Neutrophil (primary cell): ENCODE results near the gene FAM174A.
"Not testable (repeated sequence)": the region's sequence is repeated elsewhere in the genome, so short reads cannot be mapped to it uniquely, and the experiment has no call there.

Source experiments
- H3K27ac ChIP-seq: fragments of 200-600 bp; sonication (generic); 2 replicates; pipeline ENCODE4 v1.5.1; 2016; ENCODE audit warnings: mild to moderate bottlenecking, moderate library complexity
- H3K27me3 ChIP-seq: fragments of 200-600 bp; sonication (generic); 2 replicates; pipeline ENCODE4 v1.6.0; 2016; ENCODE audit warnings: mild to moderate bottlenecking
- H3K36me3 ChIP-seq: fragments of 200-600 bp; sonication (generic); 2 replicates; pipeline ENCODE4 v1.5.1; 2017
- H3K4me1 ChIP-seq, 2 experiments: fragments of 200-600 bp in 1 of 2; sonication (generic) in 1 of 2; 1 replicate in 1 of 2; 2 replicates in 1 of 2; pipeline versions ENCODE4 v1.5.1 to v1.6.1; 2013 to 2016; ENCODE audit warnings: low read depth in 1 of 2, low read length in 1 of 2, mild to moderate bottlenecking in 1 of 2, moderate library complexity in 1 of 2; ENCODE audit not compliant: control insufficient read depth in 1 of 2, insufficient read depth in 1 of 2
- H3K4me3 ChIP-seq, 2 experiments: fragments of 200-600 bp in 1 of 2; sonication (generic) in 1 of 2; 1 replicate in 1 of 2; 2 replicates in 1 of 2; pipeline ENCODE4 v1.5.1; 2013 to 2016; ENCODE audit warnings: low read depth in 1 of 2, low read length in 1 of 2, mild to moderate bottlenecking in 1 of 2, moderate library complexity in 1 of 2
- H3K9me3 ChIP-seq: fragments of 200-600 bp; sonication (generic); 2 replicates; pipeline ENCODE4 v1.5.1; 2016
- CTCF ChIP-seq: fragments of 200-600 bp; sonication (generic); IDR thresholded peaks from 2 replicates; pipeline ENCODE4 v1.5.1; 2016; ENCODE audit warnings: antibody characterized with exemption

Gene FAM174A

GRCh38 chr5:100595152-100595811 lies 60.1 kb downstream of the FAM174A start:
- TF ChIP-seq CTCF, result no peak
- Histone ChIP-seq H3K4me1 (peaks cover 0 to 9% of the 10 kb centered on the region in 2 experiments), H3K4me3 (no peak overlapping the region), H3K36me3 (no peaks in the 10 kb centered on the region), H3K27me3 (no peaks in the 10 kb centered on the region), H3K27ac (no peak overlapping the region), H3K9me3 (no peaks in the 10 kb centered on the region)

GRCh38 chr5:100595812-100596173 lies 60.6 kb downstream of the FAM174A start:
- TF ChIP-seq CTCF, result no peak
- H3K27ac ChIP-seq, result no peak overlapping the region

GRCh38 chr5:100598446-100598845 lies 63.3 kb downstream of the FAM174A start:
- Histone ChIP-seq H3K27me3 (no peaks in the 10 kb centered on the region), H3K4me3 (no peak overlapping the region), H3K36me3 (no peaks in the 10 kb centered on the region), H3K9me3 (no peaks in the 10 kb centered on the region), H3K4me1 (peaks cover 0 to 16% of the 10 kb centered on the region in 2 experiments), H3K27ac (no peak overlapping the region)
- no peak for TF ChIP-seq CTCF

More at GRCh38 chr5:100595812-100596173, 60.6 kb downstream of the FAM174A start:
- Histone ChIP-seq H3K9me3 (no peaks in the 10 kb centered on the region), H3K27me3 (no peaks in the 10 kb centered on the region), H3K36me3 (no peaks in the 10 kb centered on the region), H3K4me3 (no peak overlapping the region), H3K4me1 (peaks cover 0 to 14% of the 10 kb centered on the region in 2 experiments)

GRCh38 chr5:100600298-100600994 lies 65.3 kb downstream of the FAM174A start:
- no peak overlapping the region for H3K27ac ChIP-seq
- H3K27me3 ChIP-seq, result no peaks in the 10 kb centered on the region
- no peaks in the 10 kb centered on the region for H3K36me3 ChIP-seq
- no peak for TF ChIP-seq CTCF
- H3K4me3 ChIP-seq, result no peak overlapping the region
- H3K9me3 ChIP-seq, result no peaks in the 10 kb centered on the region
- peaks cover 0 to 16% of the 10 kb centered on the region in 2 experiments for H3K4me1 ChIP-seq

- Histone ChIP-seq H3K4me3 (no peak overlapping the region), H3K4me1 (peaks cover 0 to 12% of the 10 kb centered on the region in 2 experiments), H3K36me3 (no peaks in the 10 kb centered on the region), H3K9me3 (no peaks in the 10 kb centered on the region), H3K27ac (no peak overlapping the region), H3K27me3 (no peaks in the 10 kb centered on the region)
- no peak for TF ChIP-seq CTCF
These were observed 68.0 kb downstream of the FAM174A start for GRCh38 chr5:100603141-100603540.

GRCh38 chr5:100604021-100604420 lies 68.8 kb downstream of the FAM174A start:
- H3K4me3 ChIP-seq, H3K27ac ChIP-seq, H3K36me3 ChIP-seq: not testable (repeated sequence)

More at GRCh38 chr5:100604021-100604420, 68.8 kb downstream of the FAM174A start:
- H3K9me3 ChIP-seq, H3K27me3 ChIP-seq: not testable (repeated sequence)
- peaks cover 0 to 11% of the 10 kb centered on the region in 2 experiments for H3K4me1 ChIP-seq
